Measurements from ENCODE around the gene MED9. TPM values are rescaled to one million over a fixed set of nuclear protein-coding genes. Genes with fewer than 3 reads are reported as not detected.

The MED9 gene
- total RNA-seq, 1 donor from 2014 or later, result 18.9 TPM

- TF ChIP-seq CTCF (IDR thresholded peaks at IDR 0.05) (no peak), POLR2AphosphoS5 (IDR thresholded peaks at IDR 0.05; ENCODE audit: insufficient read depth in 1 of 2, low read depth in 1 of 2) (no peak)
- Histone ChIP-seq H3K27ac (peak overlapping the region; percentile 93), H3K36me3 (peaks cover 0 to 13% of the 10 kb centered on the region in 2 donors), H3K27me3 (no peaks in the 10 kb centered on the region), H3K9me3 (no peaks in the 10 kb centered on the region), H3K4me1 (peaks cover 34% of the 10 kb centered on the region), H3K4me3 (no peak overlapping the region)
- no peak for DNase-seq (ENCODE audit: extremely low spot score in 2 of 2)
- intact Hi-C loops (cut with DNase I), result loop anchor here (10.0 kb wide), 1 partner anchor 121 kb away; no protein-coding TSS in a partner anchor
Measured at GRCh38 chr17:17493249-17493985, 16.6 kb downstream of the MED9 start.

GRCh38 chr17:17493986-17494466 is 17.2 kb downstream of the MED9 start:
- Histone ChIP-seq H3K36me3 (peaks cover 0 to 13% of the 10 kb centered on the region in 2 donors), H3K27me3 (no peaks in the 10 kb centered on the region), H3K27ac (peak overlapping the region; percentile 93), H3K4me1 (peaks cover 34% of the 10 kb centered on the region), H3K9me3 (no peaks in the 10 kb centered on the region), H3K4me3 (peak overlapping the region in 1 of 2 donors; percentile 72)
- intact Hi-C loops (cut with DNase I), result loop anchor here (10.0 kb wide), 1 partner anchor 121 kb away; no protein-coding TSS in a partner anchor
- DNase-seq (ENCODE audit: extremely low spot score in 2 of 2), result no peak
- TF ChIP-seq POLR2A (IDR thresholded peaks at IDR 0.05) (no peak), CTCF (IDR thresholded peaks at IDR 0.05) (no peak), POLR2AphosphoS5 (IDR thresholded peaks at IDR 0.05; ENCODE audit: insufficient read depth in 1 of 2, low read depth in 1 of 2) (no peak)

DNA sequence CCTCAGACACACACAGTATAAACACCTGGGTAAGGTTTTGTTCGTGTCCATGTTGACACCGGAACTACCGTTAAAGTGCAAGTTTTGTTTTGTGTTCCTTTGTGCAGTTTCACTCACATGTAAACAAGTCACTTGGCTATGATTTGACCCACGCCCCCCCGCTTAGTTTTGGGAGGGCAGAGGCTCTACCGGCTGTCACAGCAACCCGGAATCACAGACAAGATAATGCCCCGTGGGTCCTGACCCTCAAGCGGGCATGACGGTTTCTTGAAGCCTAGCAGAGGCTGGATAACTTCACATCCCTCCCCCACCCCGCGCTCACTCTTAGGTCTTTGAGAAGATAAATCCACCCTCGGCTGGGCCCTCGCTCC is 17.7 kb downstream of the MED9 start:
- H3K27ac ChIP-seq, result peak overlapping the region; percentile 93
- no peak for DNase-seq (ENCODE audit: extremely low spot score in 2 of 2)
- intact Hi-C loops (cut with DNase I), result loop anchor here (10.0 kb wide), 1 partner anchor 120 kb away; no protein-coding TSS in a partner anchor
- H3K4me1 ChIP-seq, result peaks cover 34% of the 10 kb centered on the region
- TF ChIP-seq POLR2AphosphoS5 (IDR thresholded peaks at IDR 0.05; ENCODE audit: insufficient read depth in 1 of 2, low read depth in 1 of 2), result no peak
- no peaks in the 10 kb centered on the region for H3K27me3 ChIP-seq
- H3K4me3 ChIP-seq, result peak overlapping the region; percentile 64 to 72
- no peaks in the 10 kb centered on the region for H3K9me3 ChIP-seq
- peaks cover 0 to 13% of the 10 kb centered on the region in 2 donors for H3K36me3 ChIP-seq

DNA sequence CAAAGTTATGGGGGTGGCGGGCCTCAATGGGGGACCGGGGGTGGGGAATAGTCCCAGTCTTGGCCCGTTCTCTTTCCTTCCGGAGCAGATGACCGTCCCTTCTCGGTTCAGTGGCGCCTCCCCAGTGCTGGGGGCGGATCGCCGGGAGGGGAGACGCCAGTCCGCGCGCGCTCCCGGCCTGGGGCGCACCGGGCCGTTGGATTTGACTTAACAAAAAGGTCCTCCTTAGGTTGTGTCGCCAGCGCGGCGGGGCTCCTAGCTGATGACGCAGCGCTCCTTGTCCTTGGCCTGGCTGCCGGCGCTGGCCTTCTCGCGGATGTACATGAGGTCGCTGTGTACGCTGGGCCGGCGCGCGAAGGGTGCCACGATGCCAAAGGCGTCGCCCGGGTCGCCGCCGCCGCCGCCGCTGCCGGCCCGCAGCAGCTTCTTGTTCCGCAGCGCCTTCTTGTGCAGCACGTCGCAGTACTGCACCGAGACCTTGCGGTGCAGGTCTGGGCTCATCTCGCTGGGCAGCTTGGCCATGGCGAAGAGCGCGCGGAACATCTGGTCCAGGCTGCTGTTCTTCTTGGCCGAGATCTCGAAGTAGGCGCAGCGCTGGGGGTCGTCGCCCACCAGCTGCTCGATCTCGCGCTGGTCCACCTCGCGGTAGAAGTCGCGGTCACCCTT is 18.2 kb downstream of the MED9 start:
- intact Hi-C loops (cut with DNase I), result loop anchor here (5.0 to 10.0 kb wide), 2 partner anchors 120 to 138 kb away; no protein-coding TSS in a partner anchor
- Histone ChIP-seq H3K27ac (peak overlapping the region; percentile 93), H3K4me3 (peak overlapping the region; percentile 64 to 72)

More for the DNA sequence above, 18.2 kb downstream of the MED9 start:
- H3K9me3 ChIP-seq, result no peaks in the 10 kb centered on the region
- no peak for TF ChIP-seq POLR2A (IDR thresholded peaks at IDR 0.05)
- TF ChIP-seq CTCF (IDR thresholded peaks at IDR 0.05), result no peak
- peak in 1 of 2 donors; percentile 56 for TF ChIP-seq POLR2AphosphoS5 (IDR thresholded peaks at IDR 0.05; ENCODE audit: insufficient read depth in 1 of 2, low read depth in 1 of 2)
- peaks cover 0 to 13% of the 10 kb centered on the region in 2 donors for H3K36me3 ChIP-seq
- peaks cover 34% of the 10 kb centered on the region for H3K4me1 ChIP-seq
- DNase-seq (ENCODE audit: extremely low spot score in 2 of 2), result no peak
- H3K27me3 ChIP-seq, result no peaks in the 10 kb centered on the region

All from vagina (tissue), 2 donors.